ENCODE measurements around the gene STRADA. TPM values are rescaled to one million over a fixed set of nuclear protein-coding genes. Genes with fewer than 3 reads are reported as not detected.
A peak's percentile ranks its signal among the peaks of the same experiment; 100 is the strongest.

Gene STRADA
- total and polyA plus RNA-seq, 10 of the 15 experiments (the other 5 are each of a cell fraction or from before 2014, with no cell fraction given): 13.3 to 54.1 (median 44.0) TPM

DNA sequence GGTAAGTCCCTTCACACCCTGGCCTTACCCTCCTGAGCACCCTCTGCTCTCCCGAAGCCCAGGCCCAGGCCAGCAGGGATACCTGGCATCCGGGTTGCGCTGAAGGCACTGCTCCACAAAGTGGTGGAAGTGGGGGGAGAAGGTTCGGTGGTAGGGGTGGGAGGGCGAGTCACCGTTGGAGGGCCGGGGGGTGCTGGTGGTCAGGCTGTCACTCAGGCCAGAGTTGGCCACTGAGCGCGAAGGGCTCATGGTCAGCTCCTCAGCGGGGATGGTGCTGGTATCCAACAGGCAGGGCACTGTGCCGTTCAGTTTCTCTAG, 37.4 kb downstream of the STRADA start:
- Histone ChIP-seq H4K20me1 (ENCODE audit: control insufficient read depth, insufficient read depth) (no peaks in the 10 kb centered on the region), H3K36me3 (ENCODE audit: control insufficient read depth in 2 of 2, insufficient read depth in 2 of 2, low read length in 1 of 2) (peaks cover 0 to 10% of the 10 kb centered on the region in 2 experiments; a peak in 3 of 4 replicates), H3K27me3 (replicated peaks in 1 of 2; ENCODE audit: control insufficient read depth in 2 of 2, insufficient read depth in 2 of 2, low read length in 1 of 2) (no peaks in the 10 kb centered on the region), H3K9me3 (replicated peaks; ENCODE audit: control insufficient read depth, insufficient read depth, low read length) (no peaks in the 10 kb centered on the region), H2AFZ (ENCODE audit: control insufficient read depth, low read depth, low read length) (no peak overlapping the region), H3K9ac (ENCODE audit: control insufficient read depth, insufficient read depth, low read length) (no peak overlapping the region), H3K79me2 (ENCODE audit: control insufficient read depth, insufficient read depth, low read length) (peaks cover 37% of the 10 kb centered on the region), H3K4me2 (ENCODE audit: control insufficient read depth, insufficient read depth) (no peak overlapping the region), H3K4me3 (no peak overlapping the region), H3K27ac (ENCODE audit: control insufficient read depth, insufficient read depth) (no peak overlapping the region), H3K4me1 (ENCODE audit: control insufficient read depth, insufficient read depth, low read length) (peaks cover 14% of the 10 kb centered on the region)
- FAIRE-seq: no peak
- in situ Hi-C loops (cut with MboI) (no loop called here), intact Hi-C loops (cut with micrococcal nuclease; ENCODE audit: unreplicated experiment) (no loop called here)
- no peak for ATAC-seq
- ChIA-PET RAD21 (ENCODE audit: unreplicated experiment) (no interaction called here), CTCF (no interaction called here), POLR2A (no interaction called here), SMC1A (ENCODE audit: uncharacterized antibody, unreplicated experiment) (no interaction called here)
- no peak for DNase-seq (ENCODE audit: low read depth, low spot score)
- no peak for TF ChIP-seq PAX8 (IDR thresholded peaks at IDR 0.05)
- TF ChIP-seq, protein P1, sequence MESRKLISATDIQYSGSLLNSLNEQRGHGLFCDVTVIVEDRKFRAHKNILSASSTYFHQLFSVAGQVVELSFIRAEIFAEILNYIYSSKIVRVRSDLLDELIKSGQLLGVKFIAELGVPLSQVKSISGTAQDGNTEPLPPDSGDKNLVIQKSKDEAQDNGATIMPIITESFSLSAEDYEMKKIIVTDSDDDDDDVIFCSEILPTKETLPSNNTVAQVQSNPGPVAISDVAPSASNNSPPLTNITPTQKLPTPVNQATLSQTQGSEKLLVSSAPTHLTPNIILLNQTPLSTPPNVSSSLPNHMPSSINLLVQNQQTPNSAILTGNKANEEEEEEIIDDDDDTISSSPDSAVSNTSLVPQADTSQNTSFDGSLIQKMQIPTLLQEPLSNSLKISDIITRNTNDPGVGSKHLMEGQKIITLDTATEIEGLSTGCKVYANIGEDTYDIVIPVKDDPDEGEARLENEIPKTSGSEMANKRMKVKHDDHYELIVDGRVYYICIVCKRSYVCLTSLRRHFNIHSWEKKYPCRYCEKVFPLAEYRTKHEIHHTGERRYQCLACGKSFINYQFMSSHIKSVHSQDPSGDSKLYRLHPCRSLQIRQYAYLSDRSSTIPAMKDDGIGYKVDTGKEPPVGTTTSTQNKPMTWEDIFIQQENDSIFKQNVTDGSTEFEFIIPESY (IDR thresholded peaks at IDR 0.05): no peak
- WGBS (ENCODE audit: insufficient coverage, insufficient replicate concordance, low lambda C conversion rate, missing lambda C conversion rate): 89% methylated on average over 10 of the region's 11 CpGs
- no TSS peak for BruUV-seq (replicated peaks)

DNA sequence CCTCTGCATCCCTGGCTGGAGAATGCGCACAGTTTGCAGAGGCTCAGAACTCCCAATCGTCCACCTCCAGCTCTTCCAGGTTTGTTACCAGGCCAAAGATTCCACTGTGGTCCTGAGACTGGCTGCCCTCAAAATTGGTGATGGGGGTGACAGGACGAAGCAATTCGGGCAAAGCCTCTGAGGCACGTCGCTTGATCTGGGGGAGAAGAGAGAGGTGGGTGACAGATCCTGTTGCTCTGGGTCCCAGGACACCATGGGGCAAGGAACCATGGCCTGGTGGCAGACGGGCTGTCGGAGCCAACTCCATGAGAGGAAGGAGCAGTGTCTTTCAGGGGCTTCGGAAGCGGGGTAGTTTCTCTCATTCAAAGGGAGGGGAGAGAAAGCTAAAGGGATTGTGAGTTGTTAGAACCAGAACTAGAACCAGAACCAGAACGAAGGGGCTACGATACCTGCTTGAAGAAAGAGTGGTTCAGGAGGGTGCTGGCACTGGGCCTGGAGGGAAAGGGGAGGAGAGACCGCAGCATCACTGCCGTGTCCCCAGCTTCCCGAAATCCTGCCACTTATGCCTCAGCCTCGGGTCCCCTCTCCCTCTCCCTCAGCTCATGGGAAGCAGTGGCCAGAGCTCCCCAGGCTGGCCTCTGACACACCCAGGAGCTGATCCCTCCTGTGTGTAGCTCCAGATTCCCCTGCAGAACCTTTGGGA, 37.9 kb downstream of the STRADA start:
- Histone ChIP-seq H3K27me3 (replicated peaks in 1 of 2; ENCODE audit: control insufficient read depth in 2 of 2, insufficient read depth in 2 of 2, low read length in 1 of 2) (no peaks in the 10 kb centered on the region), H3K27ac (ENCODE audit: control insufficient read depth, insufficient read depth) (no peak overlapping the region), H3K4me2 (ENCODE audit: control insufficient read depth, insufficient read depth) (0 out of 2 replicates have a peak overlapping the region, but pooled peaks have one; percentile 2), H3K9me3 (replicated peaks; ENCODE audit: control insufficient read depth, insufficient read depth, low read length) (no peaks in the 10 kb centered on the region), H3K79me2 (ENCODE audit: control insufficient read depth, insufficient read depth, low read length) (peaks cover 42% of the 10 kb centered on the region), H3K9ac (ENCODE audit: control insufficient read depth, insufficient read depth, low read length) (no peak overlapping the region), H3K36me3 (ENCODE audit: control insufficient read depth in 2 of 2, insufficient read depth in 2 of 2, low read length in 1 of 2) (peaks cover 0 to 10% of the 10 kb centered on the region in 2 experiments; a peak in 3 of 4 replicates), H4K20me1 (ENCODE audit: control insufficient read depth, insufficient read depth) (no peaks in the 10 kb centered on the region), H3K4me3 (no peak overlapping the region), H3K4me1 (ENCODE audit: control insufficient read depth, insufficient read depth, low read length) (peaks cover 14% of the 10 kb centered on the region), H2AFZ (ENCODE audit: control insufficient read depth, low read depth, low read length) (no peak overlapping the region)
- RAD21 ChIA-PET (ENCODE audit: unreplicated experiment): no interaction called here
- POLR2A ChIA-PET: interaction anchor here (1.2 to 4.2 kb wide), 3 partner anchors 13 to 72 kb away, joined by 3 to 42 read pairs (median 3); partner anchors contain the start of gene STRADA
- ATAC-seq (no peak), FAIRE-seq (no peak), DNase-seq (ENCODE audit: low read depth, low spot score) (no peak)
- TF ChIP-seq, protein P2, sequence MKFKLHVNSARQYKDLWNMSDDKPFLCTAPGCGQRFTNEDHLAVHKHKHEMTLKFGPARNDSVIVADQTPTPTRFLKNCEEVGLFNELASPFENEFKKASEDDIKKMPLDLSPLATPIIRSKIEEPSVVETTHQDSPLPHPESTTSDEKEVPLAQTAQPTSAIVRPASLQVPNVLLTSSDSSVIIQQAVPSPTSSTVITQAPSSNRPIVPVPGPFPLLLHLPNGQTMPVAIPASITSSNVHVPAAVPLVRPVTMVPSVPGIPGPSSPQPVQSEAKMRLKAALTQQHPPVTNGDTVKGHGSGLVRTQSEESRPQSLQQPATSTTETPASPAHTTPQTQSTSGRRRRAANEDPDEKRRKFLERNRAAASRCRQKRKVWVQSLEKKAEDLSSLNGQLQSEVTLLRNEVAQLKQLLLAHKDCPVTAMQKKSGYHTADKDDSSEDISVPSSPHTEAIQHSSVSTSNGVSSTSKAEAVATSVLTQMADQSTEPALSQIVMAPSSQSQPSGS (IDR thresholded peaks at IDR 0.05; ENCODE audit: low read length): no peak
- TF ChIP-seq FOS (IDR thresholded peaks at IDR 0.05; ENCODE audit: borderline replicate concordance, extremely low read depth, insufficient read length): no peak
- TF ChIP-seq RB1 (IDR thresholded peaks at IDR 0.05; ENCODE audit: borderline replicate concordance): no peak
- TF ChIP-seq KAT2A (conservative IDR thresholded peaks at IDR 0.05; ENCODE audit: control insufficient read depth, low read depth, low read length): no peak
- no peak for TF ChIP-seq LARP7 (IDR thresholded peaks at IDR 0.05)
- TF ChIP-seq IKZF1 (conservative IDR thresholded peaks at IDR 0.05): no peak
- TF ChIP-seq ZNF384 (IDR thresholded peaks at IDR 0.05; ENCODE audit: borderline replicate concordance, low read depth, low read length): no peak
- TF ChIP-seq CEBPB (IDR thresholded peaks at IDR 0.05; ENCODE audit: borderline replicate concordance in 1 of 2, low read depth in 2 of 2, low read length in 2 of 2): no peak
- TF ChIP-seq STAT1 (conservative IDR thresholded peaks at IDR 0.05): no peak
- no peak for TF ChIP-seq MYB (IDR thresholded peaks at IDR 0.05; ENCODE audit: borderline replicate concordance, low read depth, low read length)
- CTCF ChIA-PET: interaction anchor here (1.2 kb wide), 1 partner anchor 7 kb away, joined by 3 read pairs; no protein-coding TSS in a partner anchor
- in situ Hi-C loops (cut with MboI): no loop called here
- no TSS peak for BruUV-seq (replicated peaks)
- 80% methylated on average over 16 of the region's 16 CpGs for WGBS (ENCODE audit: insufficient coverage, insufficient replicate concordance, low lambda C conversion rate, missing lambda C conversion rate)
- intact Hi-C loops (cut with micrococcal nuclease; ENCODE audit: unreplicated experiment): no loop called here
- SMC1A ChIA-PET (ENCODE audit: uncharacterized antibody, unreplicated experiment): interaction anchor here (0.9 to 1.2 kb wide), 2 partner anchors 70 to 79 kb away, joined by 3 read pairs; partner anchors contain the start of gene CCDC47
